GM19468 (cell line): Measurements from ENCODE around the gene TRAPPC5.

Source experiments
- ATAC-seq: cut with Tn5 transposase; IDR thresholded peaks from one replicate; pipeline ENCODE4 v1.9.1; 2021; ENCODE audit warnings: mild to moderate bottlenecking, moderate library complexity, moderate number of reproducible peaks; ENCODE audit not compliant: unreplicated experiment; ENCODE audit errors: extremely low read depth

Gene TRAPPC5

GRCh38 chr19:7698583-7698982, 17.9 kb downstream of the TRAPPC5 start:
- no peak for ATAC-seq

- no peak for ATAC-seq
Measured at GRCh38 chr19:7699003-7699402, 18.4 kb downstream of the TRAPPC5 start.

GRCh38 chr19:7699417-7700401, 19.1 kb downstream of the TRAPPC5 start:
- no peak for ATAC-seq

- no peak for ATAC-seq
Measured at GRCh38 chr19:7701049-7701653, 20.5 kb downstream of the TRAPPC5 start.

- no peak for ATAC-seq
Measured at GRCh38 chr19:7701654-7702457, 21.2 kb downstream of the TRAPPC5 start, which contains the start of gene FCER2. FCER2 (minus strand) TSS chr19:7702131; CDS start chr19:7699760, 2,371 bp downstream.

- no peak for ATAC-seq
Measured at GRCh38 chr19:7703332-7703731, 22.7 kb downstream of the TRAPPC5 start.

GRCh38 chr19:7704280-7705060, 23.8 kb downstream of the TRAPPC5 start:
- no peak for ATAC-seq

GRCh38 chr19:7705387-7706187, 25.0 kb downstream of the TRAPPC5 start:
- no peak for ATAC-seq

- ATAC-seq, result no peak
Measured at GRCh38 chr19:7706188-7706954, 25.7 kb downstream of the TRAPPC5 start.

GRCh38 chr19:7706955-7707456, 26.4 kb downstream of the TRAPPC5 start:
- ATAC-seq, result no peak

GRCh38 chr19:7709932-7710460, 29.4 kb downstream of the TRAPPC5 start:
- no peak for ATAC-seq

- no peak for ATAC-seq
Measured at GRCh38 chr19:7710616-7711015, 30.0 kb downstream of the TRAPPC5 start.

- ATAC-seq, result no peak
Measured at GRCh38 chr19:7715671-7716070, 35.0 kb downstream of the TRAPPC5 start.

- no peak for ATAC-seq
Measured at GRCh38 chr19:7716762-7717161, 36.1 kb downstream of the TRAPPC5 start.

- no peak for ATAC-seq
Measured at GRCh38 chr19:7718668-7719067, 38.0 kb downstream of the TRAPPC5 start.

GRCh38 chr19:7720351-7720750, 39.7 kb downstream of the TRAPPC5 start:
- no peak for ATAC-seq

- ATAC-seq, result peak; percentile 26
Measured at GRCh38 chr19:7722231-7722651, 41.6 kb downstream of the TRAPPC5 start.

- ATAC-seq, result no peak
Measured at GRCh38 chr19:7725791-7726190, 45.2 kb downstream of the TRAPPC5 start.
